ENCODE results near the gene STUM. TPM values are rescaled to one million over a fixed set of nuclear protein-coding genes. Genes with fewer than 3 reads are reported as not detected.
"Not testable (repeated sequence)": the region's sequence is repeated elsewhere in the genome, so short reads cannot be mapped to it uniquely, and the experiment has no call there.

Gene STUM
- polyA plus RNA-seq, 2 of the 4 experiments (the other 2 are of a cell fraction) = not detected

DNA sequence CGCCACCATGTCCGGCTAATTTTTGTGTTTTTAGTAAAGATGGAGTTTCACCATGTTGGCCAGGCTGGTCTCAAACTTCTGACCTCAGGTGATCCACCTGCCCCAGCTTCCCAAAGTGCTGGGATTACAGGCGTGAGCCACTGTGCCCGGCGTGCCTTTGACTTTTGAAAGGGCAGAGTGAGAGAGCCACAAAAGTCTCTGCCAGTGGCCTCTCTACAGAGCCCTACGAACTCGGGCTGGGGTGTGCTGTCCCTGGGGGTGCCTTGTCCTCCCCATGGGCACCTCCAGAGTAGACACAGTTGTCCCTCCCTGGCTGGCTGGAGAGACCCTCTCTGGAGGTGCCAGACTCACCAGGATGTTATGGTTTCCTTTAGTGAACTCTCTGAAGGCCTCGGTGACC is 90.6 kb downstream of the STUM start:
- FAIRE-seq; H3K4me3 ChIP-seq; ATAC-seq; DNase-seq (ENCODE audit: low read depth in 1 of 2, low spot score in 1 of 2); H3K9me3 ChIP-seq; POLR2A ChIA-PET; H3K27ac ChIP-seq; H3K4me2 ChIP-seq; H3K4me1 ChIP-seq: not testable (repeated sequence)
- CTCF ChIA-PET = interaction anchor here (0.6 to 7.2 kb wide), 4 partner anchors 13 to 185 kb away, joined by 3 to 127 read pairs (median 6); no protein-coding TSS in a partner anchor
- WGBS (ENCODE audit: missing lambda C conversion rate) = 87% methylated on average over 8 of the region's 8 CpGs

DNA sequence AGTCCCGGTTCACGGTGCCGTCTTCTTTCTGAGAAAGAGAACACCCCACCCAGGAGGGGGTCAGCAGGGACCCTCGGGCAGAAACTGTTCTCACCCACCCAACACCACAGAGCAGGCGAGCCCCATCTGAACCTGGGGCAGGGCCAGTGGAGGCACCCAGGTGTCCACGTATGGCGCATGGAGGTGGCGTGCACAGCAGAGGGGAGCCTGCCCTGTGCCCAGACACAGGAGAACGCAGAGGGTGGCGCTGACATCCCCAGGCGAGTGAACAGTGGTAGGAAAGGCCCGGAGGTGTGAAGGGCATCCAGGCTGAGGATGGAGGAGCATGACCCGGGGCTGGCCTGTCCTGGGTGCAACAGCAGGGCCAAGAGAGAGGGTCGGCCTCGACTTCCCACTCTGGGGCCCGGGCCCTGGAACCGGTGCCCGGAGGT is 91.1 kb downstream of the STUM start:
- FAIRE-seq = no peak
- POLR2A ChIA-PET = no interaction called here
- CTCF ChIA-PET = interaction anchor here (2.6 to 2.9 kb wide), 2 partner anchors 13 to 188 kb away, joined by 9 to 11 read pairs; no protein-coding TSS in a partner anchor

DNA sequence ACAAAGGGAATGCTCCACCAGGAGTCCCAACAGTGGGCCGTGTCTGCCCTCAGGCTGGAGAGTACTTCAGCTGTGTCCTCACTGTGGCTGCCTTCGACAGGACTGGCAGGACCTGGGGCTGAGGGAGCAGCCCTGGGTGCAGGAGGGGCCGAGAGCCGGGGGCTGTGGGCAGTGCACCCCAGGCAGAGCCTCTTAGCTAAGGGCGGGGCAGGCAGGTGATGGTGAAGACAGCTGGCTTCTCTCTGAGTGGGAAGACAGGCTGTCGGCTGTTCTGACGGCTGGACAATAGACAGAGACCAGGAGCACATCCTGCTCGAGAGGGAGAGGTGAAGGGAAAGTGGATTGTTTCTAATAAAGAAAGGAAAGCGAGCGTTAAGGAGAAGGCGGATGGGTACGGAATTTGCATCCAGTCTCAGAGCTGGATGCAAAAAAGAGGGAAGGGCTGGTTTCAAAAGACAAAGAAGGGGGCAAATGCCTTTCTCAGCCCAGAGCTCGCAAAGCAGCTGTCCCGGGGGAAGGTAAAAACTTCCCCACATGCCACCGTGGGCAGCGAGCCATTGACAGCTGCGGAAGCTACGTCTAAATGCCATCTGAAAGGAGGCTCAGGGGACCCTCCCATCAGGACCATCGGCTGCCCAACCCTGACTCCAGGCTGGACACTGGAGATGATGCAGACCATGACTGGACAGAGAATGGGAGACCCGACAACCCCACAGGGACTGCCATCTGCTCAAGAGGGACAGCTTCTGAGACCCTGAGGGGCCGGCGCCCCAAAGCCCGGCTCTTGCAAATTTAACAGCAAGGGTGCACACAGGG is 92.0 kb downstream of the STUM start:
- Histone ChIP-seq H3K27ac (no peak overlapping the region), H3K4me3 (no peak overlapping the region), H3K4me2 (no peak overlapping the region), H3K4me1 (no peaks in the 10 kb centered on the region), H3K9me3 (no peaks in the 10 kb centered on the region)
- FAIRE-seq = no peak
- DNase-seq (ENCODE audit: low read depth in 1 of 2, low spot score in 1 of 2) = no peak
- ChIA-PET CTCF (interaction anchor here (0.9 to 4.6 kb wide), 8 partner anchors 7 to 806 kb away, joined by 3 to 18 read pairs (median 4); no protein-coding TSS in a partner anchor), POLR2A (no interaction called here)
- ATAC-seq = no peak
- 77% methylated on average over 20 of the region's 23 CpGs for WGBS (ENCODE audit: missing lambda C conversion rate)
- TF ChIP-seq, protein P1, sequence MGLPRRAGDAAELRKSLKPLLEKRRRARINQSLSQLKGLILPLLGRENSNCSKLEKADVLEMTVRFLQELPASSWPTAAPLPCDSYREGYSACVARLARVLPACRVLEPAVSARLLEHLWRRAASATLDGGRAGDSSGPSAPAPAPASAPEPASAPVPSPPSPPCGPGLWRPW (IDR thresholded peaks at IDR 0.05) = no peak
- no peak for TF ChIP-seq NR3C1 (IDR thresholded peaks at IDR 0.05)
- no peak for TF ChIP-seq SREBF2 (IDR thresholded peaks at IDR 0.05)
- no peak for TF ChIP-seq KDM5A (IDR thresholded peaks at IDR 0.05)
- no peak for TF ChIP-seq HDAC2 (IDR thresholded peaks at IDR 0.05)
- no peak for TF ChIP-seq JUNB (IDR thresholded peaks at IDR 0.05)
- TF ChIP-seq ESRRA (IDR thresholded peaks at IDR 0.05; ENCODE audit: borderline replicate concordance, low read length) = no peak
- TF ChIP-seq, protein P2, sequence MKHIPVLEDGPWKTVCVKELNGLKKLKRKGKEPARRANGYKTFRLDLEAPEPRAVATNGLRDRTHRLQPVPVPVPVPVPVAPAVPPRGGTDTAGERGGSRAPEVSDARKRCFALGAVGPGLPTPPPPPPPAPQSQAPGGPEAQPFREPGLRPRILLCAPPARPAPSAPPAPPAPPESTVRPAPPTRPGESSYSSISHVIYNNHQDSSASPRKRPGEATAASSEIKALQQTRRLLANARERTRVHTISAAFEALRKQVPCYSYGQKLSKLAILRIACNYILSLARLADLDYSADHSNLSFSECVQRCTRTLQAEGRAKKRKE (CRISPR knock-in tag; IDR thresholded peaks at IDR 0.05; ENCODE audit: low read depth) = no peak
- no peak for TF ChIP-seq RCOR1 (IDR thresholded peaks at IDR 0.05; ENCODE audit: low read depth, low read length)
- TF ChIP-seq FOXS1 (CRISPR knock-in tag; IDR thresholded peaks at IDR 0.05) = no peak
- TF ChIP-seq, protein P3, sequence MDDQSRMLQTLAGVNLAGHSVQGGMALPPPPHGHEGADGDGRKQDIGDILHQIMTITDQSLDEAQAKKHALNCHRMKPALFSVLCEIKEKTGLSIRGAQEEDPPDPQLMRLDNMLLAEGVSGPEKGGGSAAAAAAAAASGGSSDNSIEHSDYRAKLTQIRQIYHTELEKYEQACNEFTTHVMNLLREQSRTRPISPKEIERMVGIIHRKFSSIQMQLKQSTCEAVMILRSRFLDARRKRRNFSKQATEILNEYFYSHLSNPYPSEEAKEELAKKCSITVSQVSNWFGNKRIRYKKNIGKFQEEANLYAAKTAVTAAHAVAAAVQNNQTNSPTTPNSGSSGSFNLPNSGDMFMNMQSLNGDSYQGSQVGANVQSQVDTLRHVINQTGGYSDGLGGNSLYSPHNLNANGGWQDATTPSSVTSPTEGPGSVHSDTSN (IDR thresholded peaks at IDR 0.05) = no peak

More for the DNA sequence above, 91.1 kb downstream of the STUM start:
- Histone ChIP-seq H3K4me2 (no peak overlapping the region), H3K9me3 (no peaks in the 10 kb centered on the region), H3K4me3 (no peak overlapping the region), H3K4me1 (no peaks in the 10 kb centered on the region), H3K27ac (no peak overlapping the region)
- WGBS (ENCODE audit: missing lambda C conversion rate) = 84% methylated on average over 16 of the region's 18 CpGs
- TF ChIP-seq HOXA7 (CRISPR knock-in tag; IDR thresholded peaks at IDR 0.05) (no peak), MAZ (IDR thresholded peaks at IDR 0.05; ENCODE audit: borderline replicate concordance, low read depth, low read length) (no peak), KDM5A (IDR thresholded peaks at IDR 0.05) (no peak), HOXB13 (CRISPR knock-in tag; IDR thresholded peaks at IDR 0.05; ENCODE audit: low read depth) (no peak), CEBPB (IDR thresholded peaks at IDR 0.05) (no peak), CBX8 (IDR thresholded peaks at IDR 0.05) (no peak)
- DNase-seq (ENCODE audit: low read depth in 1 of 2, low spot score in 1 of 2) = no peak
- ATAC-seq = no peak

DNA sequence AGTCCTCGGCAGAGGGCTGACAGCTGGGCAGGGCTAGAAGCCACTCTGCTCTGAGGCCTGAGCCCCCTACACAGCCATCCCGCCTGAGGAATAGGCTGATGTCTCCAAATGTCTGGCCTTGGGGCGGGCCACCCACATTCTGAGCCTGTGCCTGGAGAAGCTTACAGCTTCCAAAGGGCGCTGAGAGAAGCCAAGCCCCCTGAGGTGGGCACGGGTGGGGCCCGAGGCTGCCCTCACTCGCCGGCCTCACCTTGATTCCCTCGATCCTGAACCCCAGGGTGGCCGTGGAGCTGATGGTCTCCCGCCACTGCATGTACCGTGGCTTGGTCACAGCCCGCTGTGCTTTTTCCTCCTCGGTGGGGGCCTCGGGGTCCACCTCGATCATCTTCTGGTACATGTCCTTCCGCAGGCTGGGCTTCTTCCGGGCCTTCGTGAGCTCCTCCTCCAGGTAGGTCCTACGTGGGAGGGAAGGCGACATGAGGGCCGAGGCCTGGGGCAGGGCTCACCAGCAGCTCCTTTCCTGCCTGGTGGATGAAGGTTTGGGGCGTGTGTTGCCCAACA is 93.2 kb downstream of the STUM start:
- POLR2A ChIA-PET = no interaction called here
- ATAC-seq = no peak
- no peak overlapping the region for H3K27ac ChIP-seq

More for the DNA sequence above, 93.2 kb downstream of the STUM start:
- Histone ChIP-seq H3K4me2 (no peak overlapping the region), H3K4me1 (no peaks in the 10 kb centered on the region), H3K9me3 (no peaks in the 10 kb centered on the region), H3K4me3 (no peak overlapping the region)
- CTCF ChIA-PET = interaction anchor here (0.9 to 4.6 kb wide), 7 partner anchors 8 to 795 kb away, joined by 3 to 18 read pairs (median 4); no protein-coding TSS in a partner anchor
- WGBS (ENCODE audit: missing lambda C conversion rate) = 90% methylated on average over 20 of the region's 23 CpGs
- FAIRE-seq = no peak
- TF ChIP-seq, protein P4, sequence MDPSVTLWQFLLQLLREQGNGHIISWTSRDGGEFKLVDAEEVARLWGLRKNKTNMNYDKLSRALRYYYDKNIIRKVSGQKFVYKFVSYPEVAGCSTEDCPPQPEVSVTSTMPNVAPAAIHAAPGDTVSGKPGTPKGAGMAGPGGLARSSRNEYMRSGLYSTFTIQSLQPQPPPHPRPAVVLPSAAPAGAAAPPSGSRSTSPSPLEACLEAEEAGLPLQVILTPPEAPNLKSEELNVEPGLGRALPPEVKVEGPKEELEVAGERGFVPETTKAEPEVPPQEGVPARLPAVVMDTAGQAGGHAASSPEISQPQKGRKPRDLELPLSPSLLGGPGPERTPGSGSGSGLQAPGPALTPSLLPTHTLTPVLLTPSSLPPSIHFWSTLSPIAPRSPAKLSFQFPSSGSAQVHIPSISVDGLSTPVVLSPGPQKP (IDR thresholded peaks at IDR 0.05; ENCODE audit: low read depth, low read length) = no peak
- TF ChIP-seq, protein P3 (IDR thresholded peaks at IDR 0.05) = no peak
- no peak for DNase-seq (ENCODE audit: low read depth in 1 of 2, low spot score in 1 of 2)

All from A549 (cell line).